OCI-LY7 (cell line): ENCODE results near the gene PKP1. TPM values are rescaled to one million over a fixed set of nuclear protein-coding genes. Genes with fewer than 3 reads are reported as not detected.

Experiments used
- BruUV-seq: library from RNA; stranded (reverse); fragments of 400-500 nt; replicated peaks from 2 replicates; lab custom pipeline; 2021; lab: Mats Ljungman, UMichigan
- CTCF ChIA-PET: fragments of 300-600 bp; sonication (Branson Sonifier 250); formaldehyde crosslinking; loops from one replicate; lab custom pipeline; 2022; ENCODE audit warnings: antibody characterized with exemption; ENCODE audit not compliant: unreplicated experiment; lab: Charles Lee
- POLR2A ChIA-PET: fragments of 300-600 bp; sonication (Branson Sonifier 250); formaldehyde crosslinking; loops from one replicate; lab custom pipeline; 2022; ENCODE audit warnings: antibody characterized with exemption; lab: Charles Lee
- DNase-seq: peaks from one replicate; pipeline ENCODE4 v3.0.0-alpha.2; 2015; ENCODE audit warnings: low spot score
- H2AFZ ChIP-seq: fragments of 200-600 bp; sonication (generic), shearing (Covaris generic); 2 replicates; pipeline ENCODE4 v1.6.1; 2014; ENCODE audit warnings: mild to moderate bottlenecking, antibody characterized with exemption, low read length, moderate library complexity
- H3K27ac ChIP-seq: fragments of 200-600 bp; sonication (generic); 2 replicates; pipeline ENCODE4 v1.5.1; 2014; ENCODE audit warnings: mixed run types, low read depth, mild to moderate bottlenecking, moderate library complexity, low read length, inconsistent platforms; ENCODE audit not compliant: poor library complexity, severe bottlenecking
- H3K36me3 ChIP-seq: fragments of 200-600 bp; sonication (generic); 2 replicates; pipeline ENCODE4 v1.6.1; 2014; ENCODE audit warnings: mild to moderate bottlenecking, antibody characterized with exemption, low read length, moderate library complexity, mixed read lengths; ENCODE audit not compliant: insufficient read depth
- H3K4me1 ChIP-seq: fragments of 200-600 bp; sonication (generic); 2 replicates; pipeline ENCODE4 v1.5.1; 2014; ENCODE audit warnings: mild to moderate bottlenecking, low read length; ENCODE audit not compliant: insufficient read depth, poor library complexity, severe bottlenecking
- H3K4me2 ChIP-seq: fragments of 200-600 bp; sonication (generic); 2 replicates; pipeline ENCODE4 v1.6.1; 2014; ENCODE audit warnings: mild to moderate bottlenecking, low read length
- H3K4me3 ChIP-seq: fragments of 200-600 bp; sonication (generic); 2 replicates; pipeline ENCODE4 v1.5.1; 2014; ENCODE audit warnings: mild to moderate bottlenecking, low read depth, low read length; ENCODE audit not compliant: poor library complexity, severe bottlenecking
- H3K79me2 ChIP-seq: fragments of 200-600 bp; sonication (generic); 2 replicates; pipeline ENCODE4 v1.6.1; 2016; ENCODE audit warnings: low read depth, mild to moderate bottlenecking, low read length, moderate library complexity, mixed read lengths; ENCODE audit not compliant: insufficient read depth
- H3K9me2 ChIP-seq: fragments of 200-600 bp; sonication (generic); 2 replicates; pipeline ENCODE4 v1.6.1; 2016; ENCODE audit warnings: mild to moderate bottlenecking, low read length, mixed read lengths; ENCODE audit not compliant: insufficient read depth
- H3K9me3 ChIP-seq: fragments of 200-600 bp; sonication (generic); 2 replicates; pipeline ENCODE4 v1.6.1; 2014; ENCODE audit warnings: mild to moderate bottlenecking, mixed run types, low read length, mixed read lengths
- H4K20me1 ChIP-seq: fragments of 200-600 bp; sonication (generic); 2 replicates; pipeline ENCODE4 v1.6.1; 2014; ENCODE audit warnings: mild to moderate bottlenecking, antibody characterized with exemption, low read length, moderate library complexity, mixed read lengths; ENCODE audit not compliant: insufficient read depth
- CTCF ChIP-seq: fragments of 200-600 bp; sonication (generic); conservative IDR thresholded peaks from 2 replicates; pipeline ENCODE4 v1.5.1; 2014; ENCODE audit warnings: mild to moderate bottlenecking, antibody characterized with exemption, low read length, moderate library complexity, mixed read lengths
- EZH2phosphoT487 ChIP-seq: fragments of 200-600 bp; sonication (generic); IDR thresholded peaks from 2 replicates; pipeline ENCODE4 v1.6.1; 2018; ENCODE audit warnings: low read depth, borderline replicate concordance, mild to moderate bottlenecking, mixed run types, antibody characterized with exemption, low read length, moderate library complexity, mixed read lengths
- intact Hi-C: fragments of 100-400 bp; cut with micrococcal nuclease; formaldehyde crosslinking; loops from one replicate; pipeline ENCODE4 v1.10.0; 2022; ENCODE audit not compliant: unreplicated experiment
- total RNA-seq, 2 experiments: library from RNA; depleted of rRNA in 1 of 2; stranded (reverse); fragments of >200 nt in 1 of 2; shearing (Covaris generic) in 1 of 2; gene quantifications; 2 replicates each; pipeline ENCODE4 v1.2.3, GENCODE V29; 2014 to 2022

The PKP1 gene
- total RNA-seq, 2 experiments from 2014 or later = not detected

DNA sequence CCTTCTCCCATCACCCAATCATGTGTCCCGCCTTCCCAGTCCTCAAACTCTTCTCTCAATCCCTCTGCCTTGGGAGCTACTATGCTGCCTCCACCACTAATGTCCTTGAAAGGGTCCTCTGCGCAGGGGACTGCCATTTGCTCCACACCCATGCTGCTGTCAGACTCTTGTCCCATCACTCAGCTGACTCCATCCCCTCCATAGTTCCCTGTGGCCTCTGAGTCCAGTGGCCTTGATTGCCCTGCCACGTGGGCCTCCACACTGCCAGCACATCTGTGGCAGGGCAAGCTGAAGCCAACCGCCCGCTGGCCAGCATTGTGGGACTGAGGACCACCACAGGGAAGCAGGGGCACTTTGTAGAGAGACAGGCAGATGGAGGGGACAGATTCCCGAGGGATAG is 95.5 kb downstream of the PKP1 start:
- no peaks in the 10 kb centered on the region for H3K9me2 ChIP-seq
- CTCF ChIA-PET = no interaction called here
- H3K36me3 ChIP-seq = no peaks in the 10 kb centered on the region
- no peak for DNase-seq
- H3K27ac ChIP-seq = no peak overlapping the region
- H3K4me2 ChIP-seq = no peak overlapping the region
- H2AFZ ChIP-seq = no peak overlapping the region
- no peaks in the 10 kb centered on the region for H3K9me3 ChIP-seq
- TF ChIP-seq EZH2phosphoT487 (no peak), CTCF (no peak)
- no peak overlapping the region for H3K4me3 ChIP-seq
- no peaks in the 10 kb centered on the region for H3K79me2 ChIP-seq
- intact Hi-C loops = no loop called here
- H4K20me1 ChIP-seq = no peaks in the 10 kb centered on the region
- H3K4me1 ChIP-seq = no peaks in the 10 kb centered on the region
- BruUV-seq = no TSS peak
- POLR2A ChIA-PET = no interaction called here

DNA sequence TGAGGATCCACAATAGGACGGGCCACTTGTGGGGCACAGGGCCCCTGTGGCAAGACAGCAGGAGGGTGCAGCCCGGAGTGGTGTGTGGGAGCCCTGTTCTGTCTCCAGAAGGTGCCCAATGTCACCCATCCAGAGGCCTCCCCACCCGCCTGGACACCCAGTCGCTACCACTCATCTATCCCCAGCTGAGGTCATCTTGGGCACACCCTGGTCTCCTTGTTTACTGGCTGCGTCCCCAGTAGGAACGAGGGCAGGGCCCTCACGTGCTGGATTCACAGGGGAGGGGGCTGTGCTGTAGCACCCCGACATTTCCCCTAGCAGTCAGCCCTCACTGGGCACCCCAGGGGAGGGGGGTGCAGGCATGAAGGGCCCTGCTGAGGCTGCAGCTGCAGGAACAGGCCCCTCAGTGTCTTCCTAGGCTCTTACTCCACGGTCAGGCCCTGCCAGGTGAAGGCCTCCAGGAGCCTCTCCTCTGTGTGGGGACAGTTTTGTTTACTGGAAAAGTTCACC is 96.5 kb downstream of the PKP1 start:
- Histone ChIP-seq H4K20me1 (no peaks in the 10 kb centered on the region), H3K4me3 (no peak overlapping the region), H3K79me2 (no peaks in the 10 kb centered on the region), H3K36me3 (no peaks in the 10 kb centered on the region), H3K4me2 (no peak overlapping the region), H3K9me2 (no peaks in the 10 kb centered on the region), H3K27ac (no peak overlapping the region), H3K9me3 (no peaks in the 10 kb centered on the region), H2AFZ (no peak overlapping the region), H3K4me1 (no peaks in the 10 kb centered on the region)
- BruUV-seq = no TSS peak
- DNase-seq = no peak
- TF ChIP-seq EZH2phosphoT487 = no peak
- no peak for TF ChIP-seq CTCF
- POLR2A ChIA-PET = no interaction called here
- intact Hi-C loops = no loop called here
- CTCF ChIA-PET = no interaction called here

GRCh38 chr1:201381130-201381529 is 97.8 kb downstream of the PKP1 start:
- Histone ChIP-seq H3K4me2 (no peak overlapping the region), H3K4me1 (no peaks in the 10 kb centered on the region), H3K9me3 (no peaks in the 10 kb centered on the region), H3K27ac (no peak overlapping the region), H3K4me3 (no peak overlapping the region), H3K9me2 (no peaks in the 10 kb centered on the region), H3K36me3 (no peaks in the 10 kb centered on the region), H2AFZ (no peak overlapping the region), H3K79me2 (no peaks in the 10 kb centered on the region), H4K20me1 (no peaks in the 10 kb centered on the region)
- no peak for TF ChIP-seq CTCF
- TF ChIP-seq EZH2phosphoT487 = no peak
- no TSS peak for BruUV-seq
- intact Hi-C loops = no loop called here
- POLR2A ChIA-PET = interaction anchor here (0.6 kb wide), 1 partner anchor 9 kb away, joined by 4 read pairs; no protein-coding TSS in a partner anchor
- DNase-seq = no peak
- CTCF ChIA-PET = interaction anchor here (0.6 kb wide), 1 partner anchor 249 kb away, joined by 3 read pairs; no protein-coding TSS in a partner anchor

Other genes with a start within 250 kb of the PKP1 start
- gene CACNA1S, start 171.1 kb upstream of the PKP1 start, total RNA-seq (2014; rRNA removed; shearing (Covaris generic)) = not detected in 2 replicates
- gene CACNA1S, start 171.1 kb upstream of the PKP1 start, total RNA-seq (2022) = not detected in 2 replicates
- not detected in 2 replicates for gene ASCL5, start 156.3 kb upstream of the PKP1 start, total RNA-seq (2014; rRNA removed; shearing (Covaris generic))
- not detected in 2 replicates for gene ASCL5, start 156.3 kb upstream of the PKP1 start, total RNA-seq (2022)
- 35.3 and 35.9 TPM in 2 replicates for gene TMEM9, start 129.0 kb upstream of the PKP1 start, total RNA-seq (2014; rRNA removed; shearing (Covaris generic))
- gene TMEM9, start 129.0 kb upstream of the PKP1 start, total RNA-seq (2022) = 24.8 and 28.5 TPM in 2 replicates
- not detected in 2 replicates for gene IGFN1, start 92.7 kb upstream of the PKP1 start, total RNA-seq (2014; rRNA removed; shearing (Covaris generic))
- not detected in 2 replicates for gene IGFN1, start 92.7 kb upstream of the PKP1 start, total RNA-seq (2022)
- gene TNNT2, start 94.2 kb downstream of the PKP1 start, total RNA-seq (2014; rRNA removed; shearing (Covaris generic)) = not detected in 2 replicates
- gene TNNT2, start 94.2 kb downstream of the PKP1 start, total RNA-seq (2022) = not detected in 2 replicates
- gene LAD1, start 115.8 kb downstream of the PKP1 start, total RNA-seq (2014; rRNA removed; shearing (Covaris generic)) = not detected in 2 replicates
- not detected in 2 replicates for gene LAD1, start 115.8 kb downstream of the PKP1 start, total RNA-seq (2022)
- 0.95 and 4.9 TPM in 2 replicates for gene TNNI1, start 138.2 kb downstream of the PKP1 start, total RNA-seq (2014; rRNA removed; shearing (Covaris generic))
- gene TNNI1, start 138.2 kb downstream of the PKP1 start, total RNA-seq (2022) = 2.0 and 3.1 TPM in 2 replicates
- not detected in 2 replicates for gene PHLDA3, start 185.7 kb downstream of the PKP1 start, total RNA-seq (2014; rRNA removed; shearing (Covaris generic))
- gene PHLDA3, start 185.7 kb downstream of the PKP1 start, total RNA-seq (2022) = not detected in 2 replicates
- 46.4 and 52.8 TPM in 2 replicates for gene CSRP1, start 223.6 kb downstream of the PKP1 start, total RNA-seq (2014; rRNA removed; shearing (Covaris generic))
- 72.2 and 89.8 TPM in 2 replicates for gene CSRP1, start 223.6 kb downstream of the PKP1 start, total RNA-seq (2022)